Measurements from ENCODE around the gene CREB5. TPM values are rescaled to one million over a fixed set of nuclear protein-coding genes. Genes with fewer than 3 reads are reported as not detected.

CREB5 gene
- total RNA-seq, 2 experiments from 2014 or later, result 0.19 to 0.22 TPM

- ATAC-seq (ENCODE audit: poor library complexity) (no peak), DNase-seq (no peak)
- Mint-ChIP-seq H3K4me3 (no peak overlapping the region), H3K36me3 (ENCODE audit: low read depth) (no peaks in the 10 kb centered on the region), H3K4me1 (ENCODE audit: low read depth) (no peaks in the 10 kb centered on the region), H3K9me3 (no peaks in the 10 kb centered on the region), H3K27me3 (peaks cover 5% of the 10 kb centered on the region), H3K27ac (no peak overlapping the region)
- intact Hi-C loops (cut with DNase I, micrococcal nuclease), result no loop called here
- Histone ChIP-seq H3K36me3 (ENCODE audit: insufficient read depth, low read length) (no peaks in the 10 kb centered on the region), H3K4me3 (ENCODE audit: low read length) (no peak overlapping the region), H3K9me3 (ENCODE audit: control insufficient read depth in 1 of 2, insufficient read depth in 1 of 2, low read length in 2 of 2) (no peaks in the 10 kb centered on the region), H3K27ac (ENCODE audit: low read depth in 1 of 2, low read length in 2 of 2) (no peak overlapping the region), H3K27me3 (ENCODE audit: control insufficient read depth in 1 of 2, insufficient read depth in 2 of 2, low read length in 2 of 2) (no peaks in the 10 kb centered on the region), H3K4me1 (ENCODE audit: insufficient read depth, low read length) (no peaks in the 10 kb centered on the region)
- CTCF ChIA-PET, result no interaction called here
- no peak for TF ChIP-seq CTCF (IDR thresholded peaks at IDR 0.05)
- POLR2A ChIA-PET, result no interaction called here
These were observed 312.2 kb downstream of the CREB5 start for GRCh38 chr7:28724563-28724962.

GRCh38 chr7:28725045-28725642 lies 312.8 kb downstream of the CREB5 start:
- DNase-seq (no peak), ATAC-seq (ENCODE audit: poor library complexity) (no peak)
- Mint-ChIP-seq H3K27me3 (peaks cover 5% of the 10 kb centered on the region), H3K36me3 (ENCODE audit: low read depth) (no peaks in the 10 kb centered on the region), H3K9me3 (no peaks in the 10 kb centered on the region), H3K27ac (no peak overlapping the region), H3K4me3 (no peak overlapping the region), H3K4me1 (ENCODE audit: low read depth) (no peaks in the 10 kb centered on the region)
- POLR2A ChIA-PET, result no interaction called here
- Histone ChIP-seq H3K27me3 (ENCODE audit: control insufficient read depth in 1 of 2, insufficient read depth in 2 of 2, low read length in 2 of 2) (no peaks in the 10 kb centered on the region), H3K9me3 (ENCODE audit: control insufficient read depth in 1 of 2, insufficient read depth in 1 of 2, low read length in 2 of 2) (no peaks in the 10 kb centered on the region), H3K4me3 (ENCODE audit: low read length) (no peak overlapping the region), H3K4me1 (ENCODE audit: insufficient read depth, low read length) (no peaks in the 10 kb centered on the region), H3K36me3 (ENCODE audit: insufficient read depth, low read length) (no peaks in the 10 kb centered on the region), H3K27ac (ENCODE audit: low read depth in 1 of 2, low read length in 2 of 2) (no peak overlapping the region)
- TF ChIP-seq CTCF (IDR thresholded peaks at IDR 0.05), result no peak
- intact Hi-C loops (cut with DNase I, micrococcal nuclease), result no loop called here
- CTCF ChIA-PET, result no interaction called here

GRCh38 chr7:28725911-28726310 lies 313.6 kb downstream of the CREB5 start:
- no peak for ATAC-seq (ENCODE audit: poor library complexity)
- no peak overlapping the region for H3K4me3 ChIP-seq (ENCODE audit: low read length)
- POLR2A ChIA-PET, result no interaction called here

More at GRCh38 chr7:28725911-28726310, 313.6 kb downstream of the CREB5 start:
- H3K27me3 Mint-ChIP-seq, result no peaks in the 10 kb centered on the region
- no peaks in the 10 kb centered on the region for H3K36me3 ChIP-seq (ENCODE audit: insufficient read depth, low read length)
- no peak for TF ChIP-seq CTCF (IDR thresholded peaks at IDR 0.05)
- H3K4me1 Mint-ChIP-seq (ENCODE audit: low read depth), result no peaks in the 10 kb centered on the region
- no peaks in the 10 kb centered on the region for H3K36me3 Mint-ChIP-seq (ENCODE audit: low read depth)
- intact Hi-C loops (cut with DNase I, micrococcal nuclease), result no loop called here
- no peaks in the 10 kb centered on the region for H3K9me3 ChIP-seq (ENCODE audit: control insufficient read depth in 1 of 2, insufficient read depth in 1 of 2, low read length in 2 of 2)
- no peaks in the 10 kb centered on the region for H3K9me3 Mint-ChIP-seq
- no peak overlapping the region for H3K27ac Mint-ChIP-seq
- H3K4me1 ChIP-seq (ENCODE audit: insufficient read depth, low read length), result no peaks in the 10 kb centered on the region
- no peak overlapping the region for H3K4me3 Mint-ChIP-seq
- CTCF ChIA-PET, result no interaction called here
- no peak overlapping the region for H3K27ac ChIP-seq (ENCODE audit: low read depth in 1 of 2, low read length in 2 of 2)
- DNase-seq, result no peak
- H3K27me3 ChIP-seq (ENCODE audit: control insufficient read depth in 1 of 2, insufficient read depth in 2 of 2, low read length in 2 of 2), result no peaks in the 10 kb centered on the region
